ENCODE results near the gene DUSP10. TPM values are rescaled to one million over a fixed set of nuclear protein-coding genes. Genes with fewer than 3 reads are reported as not detected.

The DUSP10 gene
- total and polyA plus RNA-seq, 2 of the 13 experiments (the other 11 are each of a cell fraction or from before 2014, with no cell fraction given), result 2.1 to 4.4 TPM

DNA sequence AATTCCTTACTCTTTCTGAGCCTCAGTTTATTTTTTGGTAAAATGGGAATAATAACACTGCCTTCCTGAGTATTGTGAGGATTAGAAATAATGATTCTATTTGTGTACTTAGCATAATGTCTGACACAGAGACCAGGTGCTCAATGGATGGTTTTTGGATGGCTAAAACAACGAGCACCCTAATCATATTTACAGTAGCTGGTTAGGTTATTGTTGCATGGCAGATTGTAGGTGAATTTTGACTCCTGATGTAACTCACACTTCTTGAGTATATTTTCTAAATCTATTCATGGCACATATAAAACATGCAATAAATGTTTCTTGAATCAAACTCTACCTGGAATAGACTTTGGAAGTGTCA is 11.9 kb upstream of the DUSP10 start (continued):
- TF ChIP-seq, protein P1, sequence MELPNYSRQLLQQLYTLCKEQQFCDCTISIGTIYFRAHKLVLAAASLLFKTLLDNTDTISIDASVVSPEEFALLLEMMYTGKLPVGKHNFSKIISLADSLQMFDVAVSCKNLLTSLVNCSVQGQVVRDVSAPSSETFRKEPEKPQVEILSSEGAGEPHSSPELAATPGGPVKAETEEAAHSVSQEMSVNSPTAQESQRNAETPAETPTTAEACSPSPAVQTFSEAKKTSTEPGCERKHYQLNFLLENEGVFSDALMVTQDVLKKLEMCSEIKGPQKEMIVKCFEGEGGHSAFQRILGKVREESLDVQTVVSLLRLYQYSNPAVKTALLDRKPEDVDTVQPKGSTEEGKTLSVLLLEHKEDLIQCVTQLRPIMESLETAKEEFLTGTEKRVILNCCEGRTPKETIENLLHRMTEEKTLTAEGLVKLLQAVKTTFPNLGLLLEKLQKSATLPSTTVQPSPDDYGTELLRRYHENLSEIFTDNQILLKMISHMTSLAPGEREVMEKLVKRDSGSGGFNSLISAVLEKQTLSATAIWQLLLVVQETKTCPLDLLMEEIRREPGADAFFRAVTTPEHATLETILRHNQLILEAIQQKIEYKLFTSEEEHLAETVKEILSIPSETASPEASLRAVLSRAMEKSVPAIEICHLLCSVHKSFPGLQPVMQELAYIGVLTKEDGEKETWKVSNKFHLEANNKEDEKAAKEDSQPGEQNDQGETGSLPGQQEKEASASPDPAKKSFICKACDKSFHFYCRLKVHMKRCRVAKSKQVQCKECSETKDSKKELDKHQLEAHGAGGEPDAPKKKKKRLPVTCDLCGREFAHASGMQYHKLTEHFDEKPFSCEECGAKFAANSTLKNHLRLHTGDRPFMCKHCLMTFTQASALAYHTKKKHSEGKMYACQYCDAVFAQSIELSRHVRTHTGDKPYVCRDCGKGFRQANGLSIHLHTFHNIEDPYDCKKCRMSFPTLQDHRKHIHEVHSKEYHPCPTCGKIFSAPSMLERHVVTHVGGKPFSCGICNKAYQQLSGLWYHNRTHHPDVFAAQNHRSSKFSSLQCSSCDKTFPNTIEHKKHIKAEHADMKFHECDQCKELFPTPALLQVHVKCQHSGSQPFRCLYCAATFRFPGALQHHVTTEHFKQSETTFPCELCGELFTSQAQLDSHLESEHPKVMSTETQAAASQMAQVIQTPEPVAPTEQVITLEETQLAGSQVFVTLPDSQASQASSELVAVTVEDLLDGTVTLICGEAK (IDR thresholded peaks at IDR 0.05), result no peak
- TF ChIP-seq, protein P1 (CRISPR knock-in tag; IDR thresholded peaks at IDR 0.05), result no peak
- TF ChIP-seq TBX2 (CRISPR knock-in tag; IDR thresholded peaks at IDR 0.05; ENCODE audit: borderline replicate concordance) (no peak), RBFOX2 (IDR thresholded peaks at IDR 0.05; ENCODE audit: low read depth, low read length) (no peak), ZNF564 (CRISPR knock-in tag; IDR thresholded peaks at IDR 0.05) (no peak), KAT7 (CRISPR knock-in tag; IDR thresholded peaks at IDR 0.05; ENCODE audit: borderline replicate concordance) (no peak), TBX3 (IDR thresholded peaks at IDR 0.05; ENCODE audit: borderline replicate concordance) (no peak), RELA (CRISPR knock-in tag; IDR thresholded peaks at IDR 0.05) (no peak), FOXK2 (IDR thresholded peaks at IDR 0.05) (no peak), ZZZ3 (CRISPR knock-in tag; IDR thresholded peaks at IDR 0.05; ENCODE audit: borderline replicate concordance) (no peak)
- TF ChIP-seq, protein P2, sequence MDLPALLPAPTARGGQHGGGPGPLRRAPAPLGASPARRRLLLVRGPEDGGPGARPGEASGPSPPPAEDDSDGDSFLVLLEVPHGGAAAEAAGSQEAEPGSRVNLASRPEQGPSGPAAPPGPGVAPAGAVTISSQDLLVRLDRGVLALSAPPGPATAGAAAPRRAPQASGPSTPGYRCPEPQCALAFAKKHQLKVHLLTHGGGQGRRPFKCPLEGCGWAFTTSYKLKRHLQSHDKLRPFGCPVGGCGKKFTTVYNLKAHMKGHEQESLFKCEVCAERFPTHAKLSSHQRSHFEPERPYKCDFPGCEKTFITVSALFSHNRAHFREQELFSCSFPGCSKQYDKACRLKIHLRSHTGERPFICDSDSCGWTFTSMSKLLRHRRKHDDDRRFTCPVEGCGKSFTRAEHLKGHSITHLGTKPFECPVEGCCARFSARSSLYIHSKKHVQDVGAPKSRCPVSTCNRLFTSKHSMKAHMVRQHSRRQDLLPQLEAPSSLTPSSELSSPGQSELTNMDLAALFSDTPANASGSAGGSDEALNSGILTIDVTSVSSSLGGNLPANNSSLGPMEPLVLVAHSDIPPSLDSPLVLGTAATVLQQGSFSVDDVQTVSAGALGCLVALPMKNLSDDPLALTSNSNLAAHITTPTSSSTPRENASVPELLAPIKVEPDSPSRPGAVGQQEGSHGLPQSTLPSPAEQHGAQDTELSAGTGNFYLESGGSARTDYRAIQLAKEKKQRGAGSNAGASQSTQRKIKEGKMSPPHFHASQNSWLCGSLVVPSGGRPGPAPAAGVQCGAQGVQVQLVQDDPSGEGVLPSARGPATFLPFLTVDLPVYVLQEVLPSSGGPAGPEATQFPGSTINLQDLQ (CRISPR knock-in tag; IDR thresholded peaks at IDR 0.05), result no peak
- TF ChIP-seq, protein P3, sequence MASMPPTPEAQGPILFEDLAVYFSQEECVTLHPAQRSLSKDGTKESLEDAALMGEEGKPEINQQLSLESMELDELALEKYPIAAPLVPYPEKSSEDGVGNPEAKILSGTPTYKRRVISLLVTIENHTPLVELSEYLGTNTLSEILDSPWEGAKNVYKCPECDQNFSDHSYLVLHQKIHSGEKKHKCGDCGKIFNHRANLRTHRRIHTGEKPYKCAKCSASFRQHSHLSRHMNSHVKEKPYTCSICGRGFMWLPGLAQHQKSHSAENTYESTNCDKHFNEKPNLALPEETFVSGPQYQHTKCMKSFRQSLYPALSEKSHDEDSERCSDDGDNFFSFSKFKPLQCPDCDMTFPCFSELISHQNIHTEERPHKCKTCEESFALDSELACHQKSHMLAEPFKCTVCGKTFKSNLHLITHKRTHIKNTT (CRISPR knock-in tag; IDR thresholded peaks at IDR 0.05), result no peak
- TF ChIP-seq, protein P4, sequence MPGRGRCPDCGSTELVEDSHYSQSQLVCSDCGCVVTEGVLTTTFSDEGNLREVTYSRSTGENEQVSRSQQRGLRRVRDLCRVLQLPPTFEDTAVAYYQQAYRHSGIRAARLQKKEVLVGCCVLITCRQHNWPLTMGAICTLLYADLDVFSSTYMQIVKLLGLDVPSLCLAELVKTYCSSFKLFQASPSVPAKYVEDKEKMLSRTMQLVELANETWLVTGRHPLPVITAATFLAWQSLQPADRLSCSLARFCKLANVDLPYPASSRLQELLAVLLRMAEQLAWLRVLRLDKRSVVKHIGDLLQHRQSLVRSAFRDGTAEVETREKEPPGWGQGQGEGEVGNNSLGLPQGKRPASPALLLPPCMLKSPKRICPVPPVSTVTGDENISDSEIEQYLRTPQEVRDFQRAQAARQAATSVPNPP (CRISPR knock-in tag; IDR thresholded peaks at IDR 0.05), result no peak
